HFF-Myc (cell line): Measurements from ENCODE around the gene UGT2A3.
"Not testable (repeated sequence)": the region's sequence is repeated elsewhere in the genome, so short reads cannot be mapped to it uniquely, and the experiment has no call there.

Source experiments
- DNase-seq: peaks from one replicate; pipeline ENCODE4 v3.0.0-alpha.2; 2011; ENCODE audit warnings: low read depth; ENCODE audit errors: extremely low read depth
- H3K4me3 ChIP-seq: replicated peaks from 2 replicates; pipeline ENCODE4 v1.5.1; 2011; ENCODE audit warnings: low read depth, mild to moderate bottlenecking, control low read depth, low read length
- TF ChIP-seq, protein P1 (sequence below): IDR thresholded peaks from 2 replicates; pipeline ENCODE4 v1.5.1; 2012; ENCODE audit warnings: mild to moderate bottlenecking, low read depth, low read length, control low read depth; ENCODE audit errors: missing control alignments

UGT2A3 gene

DNA sequence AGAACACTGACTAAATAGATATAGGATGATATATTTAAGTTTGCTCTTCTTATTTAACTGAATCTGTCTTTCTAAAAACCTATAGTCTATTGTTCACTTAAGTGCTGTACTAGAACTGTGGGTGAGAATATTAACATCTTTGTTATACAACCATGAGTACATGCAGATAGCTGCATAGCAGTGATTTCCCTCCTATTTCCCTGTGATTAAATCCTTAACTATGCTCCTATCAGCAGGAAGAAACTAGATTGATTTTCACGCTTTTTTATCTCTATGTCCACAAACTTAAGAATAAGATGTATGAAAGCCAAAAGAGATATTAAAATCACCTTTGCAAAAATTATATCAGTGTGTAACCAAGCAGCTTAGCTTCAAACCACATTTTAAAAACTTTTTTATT lies 11.3 kb upstream of the UGT2A3 start:
- no peak overlapping the region for H3K4me3 ChIP-seq
- TF ChIP-seq, protein P1, sequence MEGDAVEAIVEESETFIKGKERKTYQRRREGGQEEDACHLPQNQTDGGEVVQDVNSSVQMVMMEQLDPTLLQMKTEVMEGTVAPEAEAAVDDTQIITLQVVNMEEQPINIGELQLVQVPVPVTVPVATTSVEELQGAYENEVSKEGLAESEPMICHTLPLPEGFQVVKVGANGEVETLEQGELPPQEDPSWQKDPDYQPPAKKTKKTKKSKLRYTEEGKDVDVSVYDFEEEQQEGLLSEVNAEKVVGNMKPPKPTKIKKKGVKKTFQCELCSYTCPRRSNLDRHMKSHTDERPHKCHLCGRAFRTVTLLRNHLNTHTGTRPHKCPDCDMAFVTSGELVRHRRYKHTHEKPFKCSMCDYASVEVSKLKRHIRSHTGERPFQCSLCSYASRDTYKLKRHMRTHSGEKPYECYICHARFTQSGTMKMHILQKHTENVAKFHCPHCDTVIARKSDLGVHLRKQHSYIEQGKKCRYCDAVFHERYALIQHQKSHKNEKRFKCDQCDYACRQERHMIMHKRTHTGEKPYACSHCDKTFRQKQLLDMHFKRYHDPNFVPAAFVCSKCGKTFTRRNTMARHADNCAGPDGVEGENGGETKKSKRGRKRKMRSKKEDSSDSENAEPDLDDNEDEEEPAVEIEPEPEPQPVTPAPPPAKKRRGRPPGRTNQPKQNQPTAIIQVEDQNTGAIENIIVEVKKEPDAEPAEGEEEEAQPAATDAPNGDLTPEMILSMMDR: no peak
- no peak for DNase-seq

DNA sequence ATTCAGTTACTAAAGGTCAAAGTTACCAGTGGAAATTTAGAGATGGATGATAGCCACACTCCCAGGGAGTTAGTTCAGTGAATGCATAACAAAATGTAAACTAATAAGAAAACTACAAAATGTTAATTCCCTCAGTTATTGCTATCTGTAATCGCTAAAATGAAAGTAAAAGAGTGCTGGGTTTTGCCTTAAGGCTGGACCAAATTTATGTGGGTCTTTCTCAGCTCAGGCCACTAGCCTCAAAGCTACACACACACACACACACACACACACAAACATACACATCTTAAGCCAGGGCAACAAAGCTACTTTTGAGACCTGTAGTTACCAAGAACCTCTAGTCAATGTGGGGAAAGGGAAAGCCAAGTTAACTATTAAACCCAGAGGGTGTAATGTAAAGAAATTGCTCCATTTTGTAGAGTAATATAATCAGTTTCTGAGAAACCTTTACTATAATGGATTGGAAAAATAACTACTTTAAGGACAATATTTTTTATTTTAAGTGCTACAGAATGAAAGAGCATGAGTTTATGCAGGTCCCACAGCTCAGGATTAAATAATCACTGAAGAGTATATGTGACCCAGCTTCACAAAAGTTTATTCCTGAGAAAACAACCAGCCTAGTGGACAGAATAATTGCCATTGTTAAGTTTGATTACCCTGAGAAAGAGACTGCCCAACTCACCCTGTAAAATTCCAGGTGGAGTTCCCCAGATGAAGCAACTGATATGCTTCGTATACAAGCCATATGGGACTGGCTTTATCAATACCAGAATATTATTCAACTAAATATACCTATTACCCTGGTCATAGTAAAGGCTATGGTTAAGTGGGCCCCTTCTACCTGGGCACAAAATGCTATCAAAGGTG lies 8.9 kb upstream of the UGT2A3 start:
- TF ChIP-seq, protein P1: no peak
- no peak overlapping the region for H3K4me3 ChIP-seq
- no peak for DNase-seq

GRCh38 chr4:68959085-68959484 lies 7.5 kb upstream of the UGT2A3 start:
- DNase-seq, H3K4me3 ChIP-seq: not testable (repeated sequence)

DNA sequence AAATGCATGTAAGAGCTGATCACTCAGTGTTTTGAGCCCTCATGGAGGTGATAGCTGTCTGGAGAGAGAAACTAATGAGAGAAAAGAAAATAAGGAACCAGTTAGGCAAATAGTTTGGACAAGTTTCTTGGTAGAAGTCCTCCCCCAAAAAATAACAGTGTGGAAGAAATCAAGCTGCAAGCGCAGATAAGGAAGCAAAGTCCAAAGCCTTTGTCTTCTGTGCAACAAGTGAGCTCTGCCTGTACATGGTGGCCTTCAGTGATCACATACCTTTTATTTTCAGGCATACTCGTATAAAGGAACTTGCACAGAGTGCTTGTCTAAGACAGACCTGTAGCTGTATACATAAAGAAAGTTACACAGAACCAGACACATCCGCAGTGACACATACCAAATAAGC lies 2.5 kb upstream of the UGT2A3 start:
- no peak for DNase-seq
- TF ChIP-seq, protein P1: no peak
- no peak overlapping the region for H3K4me3 ChIP-seq

DNA sequence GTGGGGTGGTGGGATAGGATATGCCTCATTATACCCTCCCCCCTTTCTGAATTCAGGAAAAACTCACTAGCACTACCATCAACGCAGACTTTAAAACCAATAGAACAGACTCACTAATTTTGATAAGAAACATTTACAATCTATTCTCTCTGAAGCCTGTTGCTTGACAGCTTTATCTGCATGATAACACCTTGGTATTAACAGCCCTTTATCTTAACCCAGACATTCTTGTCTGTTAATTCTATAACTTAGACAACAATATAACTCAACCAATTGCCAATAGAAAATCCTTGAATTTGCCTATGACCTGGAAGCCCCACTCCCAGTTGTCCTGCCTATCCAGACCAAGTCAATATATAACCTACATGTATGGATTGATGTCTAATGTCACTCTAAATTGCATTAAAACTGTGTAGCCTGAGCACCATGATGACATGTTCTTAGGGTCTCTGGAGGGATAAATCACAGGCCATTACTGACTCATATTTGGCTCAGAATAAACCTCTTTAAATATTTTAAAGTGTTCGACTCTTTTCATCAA lies 1.5 kb upstream of the UGT2A3 start:
- H3K4me3 ChIP-seq: no peak overlapping the region
- no peak for DNase-seq
- TF ChIP-seq, protein P1: no peak

- H3K4me3 ChIP-seq: no peak overlapping the region
- TF ChIP-seq, protein P1: no peak
- no peak for DNase-seq
Observed at GRCh38 chr4:68951806-68952585, 392 bp upstream of the UGT2A3 start.

- TF ChIP-seq, protein P1: no peak
- H3K4me3 ChIP-seq: no peak overlapping the region
- DNase-seq: no peak
Observed at GRCh38 chr4:68950033-68950432, 1.6 kb downstream of the UGT2A3 start.
